Right renal pelvis (tissue), 4 donors: ENCODE measurements around the gene PDGFA. TPM values are rescaled to one million over a fixed set of nuclear protein-coding genes. Genes with fewer than 3 reads are reported as not detected.

Experiments
- DNase-seq, 4 donors: peaks; one replicate each; pipeline ENCODE4 v3.0.0-alpha.2; 2013; ENCODE audit warnings: low read depth in 4 of 4, low spot score in 3 of 4, missing footprints in 1 of 4
- polyA plus RNA-seq, 4 donors: library from polyadenylated mRNA; unstranded; fragments of 120-200 nt; gene quantifications; one replicate each; pipeline ENCODE4 v1.2.1, GENCODE V29; 2013; ENCODE audit not compliant: insufficient read length in 4 of 4

Gene PDGFA
- polyA plus RNA-seq, 4 donors = 43.2 to 58.4 (median 50.7) TPM

- no peak for DNase-seq
Observed at GRCh38 chr7:520503-521161, 986 bp upstream of the PDGFA start.

- peak in 2 of 4 donors; percentile 57 to 65 for DNase-seq
Observed at GRCh38 chr7:518630-519483, 789 bp downstream of the PDGFA start.

- DNase-seq = no peak
Observed at GRCh38 chr7:517774-518629, 1.6 kb downstream of the PDGFA start.

- DNase-seq = no peak
Observed at GRCh38 chr7:516606-517456, 2.8 kb downstream of the PDGFA start.

- no peak for DNase-seq
Observed at GRCh38 chr7:516216-516605, 3.4 kb downstream of the PDGFA start.

- DNase-seq = no peak
Observed at GRCh38 chr7:515628-516027, 4.0 kb downstream of the PDGFA start.

- no peak for DNase-seq
Observed at GRCh38 chr7:514651-515598, 4.7 kb downstream of the PDGFA start.

- DNase-seq = no peak
Observed at GRCh38 chr7:514242-514641, 5.4 kb downstream of the PDGFA start.

GRCh38 chr7:513521-514166 is 6.0 kb downstream of the PDGFA start:
- DNase-seq = no peak

- no peak for DNase-seq
Observed at GRCh38 chr7:512541-513311, 6.9 kb downstream of the PDGFA start.

- DNase-seq = no peak
Observed at GRCh38 chr7:512146-512510, 7.5 kb downstream of the PDGFA start.

GRCh38 chr7:511476-512145 is 8.0 kb downstream of the PDGFA start:
- no peak for DNase-seq

GRCh38 chr7:510782-511281 is 8.8 kb downstream of the PDGFA start:
- DNase-seq = no peak

- DNase-seq = no peak
Observed at GRCh38 chr7:510131-510481, 9.5 kb downstream of the PDGFA start.

GRCh38 chr7:509426-510130 is 10.1 kb downstream of the PDGFA start:
- no peak for DNase-seq

GRCh38 chr7:508461-509170 is 11.0 kb downstream of the PDGFA start:
- no peak for DNase-seq
